Upper lobe of left lung (tissue), 6 donors: Measurements from ENCODE around the gene CA10. TPM values are rescaled to one million over a fixed set of nuclear protein-coding genes. Genes with fewer than 3 reads are reported as not detected.

ENCODE experiments used
- ATAC-seq, 2 donors: fragments of 200-7000 bp; cut with Tn5 transposase; one replicate each; pipeline ENCODE4 v1.9.1; 2022; ENCODE audit warnings: mild to moderate bottlenecking in 2 of 2, moderate library complexity in 2 of 2; ENCODE audit not compliant: low FRiP score in 2 of 2
- DNase-seq, 2 donors: peaks; one replicate each; pipeline ENCODE4 v3.0.0-alpha.2; 2019 to 2020
- H3K27ac ChIP-seq, 4 donors: fragments of 200-600 bp; sonication (generic); one replicate each; pipeline ENCODE4 v1.5.1; 2016 to 2019
- H3K27me3 ChIP-seq, 4 donors: fragments of 200-600 bp; sonication (generic); one replicate each; pipeline ENCODE4 v1.5.1; 2017 to 2019
- H3K36me3 ChIP-seq, 4 donors: fragments of 200-600 bp; sonication (generic); one replicate each; pipeline ENCODE4 v1.5.1; 2016 to 2019
- H3K4me1 ChIP-seq, 4 donors: fragments of 200-600 bp; sonication (generic); one replicate each; pipeline ENCODE4 v1.5.1; 2018 to 2019
- H3K4me3 ChIP-seq, 4 donors: fragments of 200-600 bp; sonication (generic); one replicate each; pipeline ENCODE4 v1.5.1; 2017 to 2019; ENCODE audit warnings: mild to moderate bottlenecking in 2 of 4, moderate library complexity in 1 of 4
- H3K9me3 ChIP-seq, 4 donors: fragments of 200-600 bp; sonication (generic); one replicate each; pipeline ENCODE4 v1.5.1; 2018 to 2019
- CTCF ChIP-seq, 6 experiments: fragments of 450-650 bp in 4 of 6; fragments of 200-600 bp in 2 of 6; sonication (generic) in 2 of 6; IDR thresholded peaks; one replicate each; pipeline ENCODE4 v1.5.1; 2016 to 2019; ENCODE audit warnings: antibody characterized with exemption in 6 of 6
- EP300 ChIP-seq, 4 donors: sonication (generic); formaldehyde crosslinking; IDR thresholded peaks; one replicate each; pipeline ENCODE4 v1.5.1; 2017; ENCODE audit warnings: antibody characterized with exemption in 4 of 4, control low read depth in 2 of 4
- POLR2A ChIP-seq, 4 donors: fragments of 450-650 bp; IDR thresholded peaks; one replicate each; pipeline ENCODE4 v1.5.1; 2016 to 2017; ENCODE audit warnings: antibody characterized with exemption in 4 of 4, mild to moderate bottlenecking in 2 of 4
- POLR2AphosphoS5 ChIP-seq, 2 donors: sonication (generic); formaldehyde crosslinking; IDR thresholded peaks; one replicate each; pipeline ENCODE4 v1.5.1; 2017; ENCODE audit warnings: antibody characterized with exemption in 2 of 2
- WGBS, 2 donors: methylation state at CpG; one replicate each; pipeline ENCODE4 v1.1.5; 2017 to 2018; 5-methylcytosine and 5-hydroxymethylcytosine counted together
- total RNA-seq, 6 donors: library from RNA; depleted of rRNA in 4 of 6; stranded (reverse); fragments of >200 nt in 4 of 6; gene quantifications; one replicate each; pipeline versions ENCODE4 v1.1.0 to v1.2.1, GENCODE V29; 2016 to 2021
- donor health status: DM: no; HTN: no; CAD: no; lungs with moderate emphysema.
- donor health status: DM: no; HTN: yes; CAD: no; lungs with severe emphysema.

CA10 gene
- total RNA-seq, 6 donors from 2014 or later, result 0.10 TPM; not detected in 5

GRCh38 chr17:52154466-52154865 is 4.0 kb downstream of the CA10 start:
- peaks cover 0 to 11% (median 4%) of the 10 kb centered on the region in 4 donors for H3K4me1 ChIP-seq
- H3K27ac ChIP-seq, result no peak overlapping the region
- no peaks in the 10 kb centered on the region for H3K9me3 ChIP-seq
- H3K4me3 ChIP-seq, result no peak overlapping the region
- TF ChIP-seq POLR2A (IDR thresholded peaks at IDR 0.05), result no peak
- no peak for TF ChIP-seq CTCF (IDR thresholded peaks at IDR 0.05)
- TF ChIP-seq EP300 (IDR thresholded peaks at IDR 0.05), result no peak
- TF ChIP-seq POLR2AphosphoS5 (IDR thresholded peaks at IDR 0.05), result no peak
- H3K27me3 ChIP-seq, result peaks cover 0 to 18% (median 5%) of the 10 kb centered on the region in 4 donors
- DNase-seq, result no peak
- WGBS, 2 donors, result 57 to 67% methylated on average over 4 of the region's 4 CpGs
- no peak for ATAC-seq
- no peaks in the 10 kb centered on the region for H3K36me3 ChIP-seq

- H3K27me3 ChIP-seq, result no peaks in the 10 kb centered on the region
- no peak for TF ChIP-seq POLR2AphosphoS5 (IDR thresholded peaks at IDR 0.05)
- TF ChIP-seq CTCF (IDR thresholded peaks at IDR 0.05), result no peak
- no peak for TF ChIP-seq POLR2A (IDR thresholded peaks at IDR 0.05)
- no peak for TF ChIP-seq EP300 (IDR thresholded peaks at IDR 0.05)
- no peaks in the 10 kb centered on the region for H3K4me1 ChIP-seq
- no peaks in the 10 kb centered on the region for H3K36me3 ChIP-seq
- ATAC-seq (no peak), DNase-seq (no peak)
- no peak overlapping the region for H3K4me3 ChIP-seq
- H3K9me3 ChIP-seq, result no peaks in the 10 kb centered on the region
- no peak overlapping the region for H3K27ac ChIP-seq
- 72% methylated on average over 2 of the region's 2 CpGs for whole genome bisulfite sequencing, 2 donors
Observed at GRCh38 chr17:52150935-52151334, 7.6 kb downstream of the CA10 start.

DNA sequence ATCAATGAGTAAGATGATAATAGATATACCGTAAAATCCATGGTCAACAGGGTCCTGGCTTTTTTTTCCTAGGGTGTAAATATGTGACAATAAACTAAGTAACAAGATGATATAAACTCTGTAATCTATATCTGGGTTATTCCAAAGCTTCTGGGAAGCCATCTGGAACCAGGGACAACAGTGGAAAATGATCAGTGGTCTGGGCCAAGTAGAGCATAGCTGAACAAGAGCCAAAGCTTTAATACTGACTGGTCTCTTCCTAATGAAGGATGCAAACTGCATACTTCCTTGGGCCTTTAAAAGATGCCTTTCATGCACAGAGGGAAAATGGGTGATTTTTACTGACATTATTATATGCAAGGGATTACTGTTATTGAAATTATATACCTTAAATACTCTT is 8.9 kb downstream of the CA10 start:
- Histone ChIP-seq H3K36me3 (no peaks in the 10 kb centered on the region), H3K27me3 (no peaks in the 10 kb centered on the region), H3K4me1 (no peaks in the 10 kb centered on the region), H3K27ac (no peak overlapping the region), H3K4me3 (no peak overlapping the region), H3K9me3 (no peaks in the 10 kb centered on the region)
- WGBS, 2 donors, result 100% methylated on average over 1 of the region's 1 CpG
- no peak for ATAC-seq
- TF ChIP-seq CTCF (IDR thresholded peaks at IDR 0.05) (no peak), POLR2AphosphoS5 (IDR thresholded peaks at IDR 0.05) (no peak), EP300 (IDR thresholded peaks at IDR 0.05) (no peak), POLR2A (IDR thresholded peaks at IDR 0.05) (no peak)
- DNase-seq, result no peak

DNA sequence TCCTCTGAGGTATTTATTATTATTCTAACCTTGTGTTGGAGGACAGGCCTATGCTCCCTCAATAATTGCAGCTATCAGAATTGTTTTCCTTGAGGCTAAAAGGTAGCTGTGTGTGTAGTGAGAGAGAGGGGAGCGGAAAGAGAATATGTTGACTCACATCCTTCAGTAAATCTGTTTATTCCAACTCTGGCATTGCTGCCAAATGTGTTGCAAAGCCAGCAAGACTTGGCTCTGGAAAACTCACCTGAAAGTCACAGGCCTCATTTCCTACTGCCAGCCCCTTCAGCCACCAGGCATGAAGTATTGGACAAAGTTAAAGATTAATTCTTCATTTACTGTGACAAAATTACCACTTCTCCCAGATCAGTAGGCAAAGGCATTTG is 9.6 kb downstream of the CA10 start:
- ATAC-seq (no peak), DNase-seq (no peak)
- Histone ChIP-seq H3K9me3 (no peaks in the 10 kb centered on the region), H3K27me3 (no peaks in the 10 kb centered on the region), H3K36me3 (no peaks in the 10 kb centered on the region), H3K27ac (no peak overlapping the region), H3K4me1 (no peaks in the 10 kb centered on the region), H3K4me3 (no peak overlapping the region)
- WGBS, 2 donors, result 64 to 67% methylated on average over 1 of the region's 1 CpG
- TF ChIP-seq POLR2A (IDR thresholded peaks at IDR 0.05) (no peak), POLR2AphosphoS5 (IDR thresholded peaks at IDR 0.05) (no peak), EP300 (IDR thresholded peaks at IDR 0.05) (no peak), CTCF (IDR thresholded peaks at IDR 0.05) (no peak)

GRCh38 chr17:52148288-52148968 is 10.1 kb downstream of the CA10 start:
- 68 to 76% methylated on average over 2 of the region's 2 CpGs for WGBS, 2 donors
- H3K27ac ChIP-seq, result no peak overlapping the region
- H3K4me1 ChIP-seq, result no peaks in the 10 kb centered on the region
- DNase-seq, result no peak
- no peaks in the 10 kb centered on the region for H3K27me3 ChIP-seq
- TF ChIP-seq CTCF (IDR thresholded peaks at IDR 0.05) (no peak), EP300 (IDR thresholded peaks at IDR 0.05) (no peak), POLR2A (IDR thresholded peaks at IDR 0.05) (no peak), POLR2AphosphoS5 (IDR thresholded peaks at IDR 0.05) (no peak)
- ATAC-seq, result no peak
- no peaks in the 10 kb centered on the region for H3K9me3 ChIP-seq
- H3K36me3 ChIP-seq, result no peaks in the 10 kb centered on the region
- H3K4me3 ChIP-seq, result no peak overlapping the region
